H9 (cell line): ENCODE results near the gene PLXND1. TPM values are rescaled to one million over a fixed set of nuclear protein-coding genes. Genes with fewer than 3 reads are reported as not detected.

Experiments used
- DNase-seq: peaks from one replicate; pipeline ENCODE4 v3.0.0-alpha.2; 2017
- H2AFZ ChIP-seq: one replicate; pipeline ENCODE4 v1.6.1; 2013; ENCODE audit warnings: mild to moderate bottlenecking, low read length, control low read depth, moderate library complexity
- H2AK5ac ChIP-seq: 2 replicates; pipeline ENCODE4 v1.6.1; 2013; ENCODE audit warnings: low read length, control low read depth, mixed read lengths; ENCODE audit not compliant: insufficient read length
- H2BK120ac ChIP-seq: one replicate; pipeline ENCODE4 v1.6.1; 2013; ENCODE audit warnings: low read depth, mild to moderate bottlenecking, low read length, control low read depth, inconsistent platforms; ENCODE audit not compliant: poor library complexity, severe bottlenecking
- H2BK12ac ChIP-seq: 2 replicates; pipeline ENCODE4 v1.6.1; 2013; ENCODE audit warnings: low read length, control low read depth, mixed read lengths, low read depth; ENCODE audit not compliant: insufficient read length
- H2BK15ac ChIP-seq: 2 replicates; pipeline ENCODE4 v1.6.1; 2013; ENCODE audit warnings: low read depth, low read length, control low read depth
- H2BK20ac ChIP-seq: one replicate; pipeline ENCODE4 v1.6.1; 2013; ENCODE audit warnings: low read depth, mild to moderate bottlenecking, low read length, control low read depth, inconsistent platforms; ENCODE audit not compliant: poor library complexity, severe bottlenecking
- H2BK5ac ChIP-seq: 2 replicates; pipeline ENCODE4 v1.6.1; 2013; ENCODE audit warnings: low read length, control low read depth, mixed read lengths; ENCODE audit not compliant: insufficient read length
- H3K14ac ChIP-seq: 2 replicates; pipeline ENCODE4 v1.6.1; 2013; ENCODE audit warnings: low read length, control low read depth; ENCODE audit not compliant: insufficient read depth
- H3K18ac ChIP-seq: 2 replicates; pipeline ENCODE4 v1.6.1; 2013; ENCODE audit warnings: low read depth, mild to moderate bottlenecking, mixed read lengths, low read length, control low read depth; ENCODE audit not compliant: insufficient read length
- H3K23ac ChIP-seq: 2 replicates; pipeline ENCODE4 v1.6.1; 2013; ENCODE audit warnings: low read length, control low read depth, mixed read lengths, low read depth; ENCODE audit not compliant: insufficient read length
- H3K23me2 ChIP-seq: 2 replicates; pipeline ENCODE4 v1.6.1; 2013; ENCODE audit warnings: low read depth, mild to moderate bottlenecking, mixed read lengths, low read length, control low read depth; ENCODE audit not compliant: insufficient read length, poor library complexity, severe bottlenecking
- H3K27ac ChIP-seq: 2 replicates; pipeline ENCODE4 v1.5.1; 2013; ENCODE audit warnings: low read length, control low read depth, mixed read lengths, low read depth; ENCODE audit not compliant: insufficient read length
- H3K27me3 ChIP-seq: 2 replicates; pipeline ENCODE4 v1.6.1; 2013; ENCODE audit warnings: low read length, control low read depth, inconsistent platforms; ENCODE audit not compliant: insufficient read depth
- H3K4ac ChIP-seq: 2 replicates; pipeline ENCODE4 v1.6.1; 2013; ENCODE audit warnings: low read depth, mild to moderate bottlenecking, control low read depth, inconsistent platforms, low read length, moderate library complexity
- H3K4me1 ChIP-seq: 2 replicates; pipeline ENCODE4 v1.6.1; 2013; ENCODE audit warnings: low read length, control low read depth, inconsistent platforms; ENCODE audit not compliant: insufficient read depth
- H3K4me2 ChIP-seq: 2 replicates; pipeline ENCODE4 v1.6.1; 2013; ENCODE audit warnings: low read length, control low read depth, mixed read lengths; ENCODE audit not compliant: insufficient read length, insufficient read depth
- H3K56ac ChIP-seq: 2 replicates; pipeline ENCODE4 v1.6.1; 2013; ENCODE audit warnings: low read depth, mild to moderate bottlenecking, mixed read lengths, low read length, control low read depth; ENCODE audit not compliant: insufficient read length
- H3K79me1 ChIP-seq: 2 replicates; pipeline ENCODE4 v1.6.1; 2013; ENCODE audit warnings: low read depth, mild to moderate bottlenecking, moderate library complexity, low read length, control low read depth, inconsistent platforms; ENCODE audit not compliant: insufficient read depth, poor library complexity, severe bottlenecking
- H3K79me2 ChIP-seq: 2 replicates; pipeline ENCODE4 v1.6.1; 2013; ENCODE audit warnings: low read length, control low read depth, inconsistent platforms; ENCODE audit not compliant: insufficient read depth
- H3K9ac ChIP-seq: 2 replicates; pipeline ENCODE4 v1.6.1; 2013; ENCODE audit warnings: low read length, control low read depth, mixed read lengths; ENCODE audit not compliant: insufficient read length; ENCODE audit errors: extremely low read depth
- H3K9me3 ChIP-seq: one replicate; pipeline ENCODE4 v1.6.1; 2013; ENCODE audit warnings: low read depth, low read length, inconsistent platforms; ENCODE audit not compliant: control insufficient read depth
- H3T11ph ChIP-seq: one replicate; pipeline ENCODE4 v1.6.1; 2013; ENCODE audit warnings: mild to moderate bottlenecking, low read length, control low read depth, inconsistent platforms
- H4K20me1 ChIP-seq: one replicate; pipeline ENCODE4 v1.6.1; 2013; ENCODE audit not compliant: control insufficient read depth, insufficient read length, insufficient read depth
- H4K5ac ChIP-seq: 2 replicates; pipeline ENCODE4 v1.6.1; 2013; ENCODE audit warnings: low read depth, mild to moderate bottlenecking, mixed read lengths, low read length, control low read depth; ENCODE audit not compliant: insufficient read length
- H4K8ac ChIP-seq: replicated peaks from 2 replicates; pipeline ENCODE4 v1.6.1; 2013; ENCODE audit warnings: low read length, control low read depth, mixed read lengths, low read depth; ENCODE audit not compliant: insufficient read length
- H4K91ac ChIP-seq: 2 replicates; pipeline ENCODE4 v1.6.1; 2013; ENCODE audit warnings: low read depth, mild to moderate bottlenecking, moderate library complexity, mixed read lengths, low read length, control low read depth; ENCODE audit not compliant: insufficient read length
- H3K27ac Mint-ChIP-seq, 3 experiments: 2 replicates in 2 of 3; 3 replicates in 1 of 3; pipeline ENCODE4 v1.8.0; 2020 to 2021; ENCODE audit warnings: mixed read lengths in 3 of 3, mild to moderate bottlenecking in 1 of 3, moderate library complexity in 1 of 3
- H3K27me3 Mint-ChIP-seq: 2 replicates; pipeline ENCODE4 v1.8.0; 2021; ENCODE audit warnings: low read depth, mild to moderate bottlenecking, moderate library complexity, mixed read lengths
- H3K36me3 Mint-ChIP-seq, 3 experiments: 2 replicates in 2 of 3; 3 replicates in 1 of 3; pipeline ENCODE4 v1.8.0; 2020 to 2021; ENCODE audit warnings: low read depth in 3 of 3, mixed read lengths in 3 of 3; ENCODE audit not compliant: insufficient read depth in 1 of 3
- H3K4me1 Mint-ChIP-seq, 2 experiments: 2 replicates each; pipeline ENCODE4 v1.8.0; 2020; ENCODE audit warnings: mixed read lengths in 2 of 2
- H3K4me3 Mint-ChIP-seq, 2 experiments: 2 replicates in 1 of 2; 3 replicates in 1 of 2; pipeline ENCODE4 v1.8.0; 2020 to 2021; ENCODE audit warnings: mild to moderate bottlenecking in 2 of 2, mixed read lengths in 2 of 2, moderate library complexity in 1 of 2
- H3K9me3 Mint-ChIP-seq, 2 experiments: 2 replicates in 1 of 2; 3 replicates in 1 of 2; pipeline ENCODE4 v1.8.0; 2020; ENCODE audit warnings: mild to moderate bottlenecking in 2 of 2, mixed read lengths in 2 of 2, moderate library complexity in 1 of 2
- CTCF ChIP-seq: fragments of 200-600 bp; sonication (generic); conservative IDR thresholded peaks from 3 replicates; pipeline ENCODE4 v1.8.0; 2021; ENCODE audit warnings: antibody characterized with exemption, mild to moderate bottlenecking
- WGBS: extraction: QIAGEN DNeasy Blood & Tissue Kit; methylation state at CpG from one replicate; pipeline ENCODE4 v1.1.7; 2013; ENCODE audit warnings: missing lambda C conversion rate, low lambda C conversion rate, mixed read lengths; ENCODE audit not compliant: insufficient read length; ENCODE audit errors: extremely low coverage; 5-methylcytosine and 5-hydroxymethylcytosine counted together
- total RNA-seq: library from RNA; stranded (reverse); gene quantifications from 2 replicates; pipeline ENCODE4 v1.2.1, GENCODE V29; 2021

Gene PLXND1
- total RNA-seq, 1 experiment from 2014 or later = 50.9 TPM

GRCh38 chr3:129514110-129514509, 92.4 kb downstream of the PLXND1 start:
- Histone ChIP-seq H3K4me1 (peaks cover 2% of the 10 kb centered on the region; the same call in 1 of the 2 replicates), H2BK5ac (no peak overlapping the region), H3K23me2 (no peaks in the 10 kb centered on the region), H3K23ac (no peak overlapping the region), H2BK20ac (no peak overlapping the region), H4K91ac (no peak overlapping the region), H3K79me2 (no peaks in the 10 kb centered on the region), H3T11ph (no peak overlapping the region), H3K56ac (no peak overlapping the region), H2AFZ (no peak overlapping the region), H3K4me2 (no peak overlapping the region), H2BK120ac (no peak overlapping the region), H3K9me3 (no peaks in the 10 kb centered on the region), H3K4ac (no peak overlapping the region), H4K20me1 (no peaks in the 10 kb centered on the region), H3K18ac (no peak overlapping the region), H4K8ac (no peak overlapping the region), H3K14ac (no peak overlapping the region), H2AK5ac (no peak overlapping the region), H3K27me3 (no peaks in the 10 kb centered on the region), H4K5ac (no peak overlapping the region), H3K27ac (no peak overlapping the region), H2BK12ac (no peak overlapping the region), H3K9ac (no peak overlapping the region), H2BK15ac (no peak overlapping the region), H3K79me1 (no peaks in the 10 kb centered on the region)
- DNase-seq = no peak
- peaks cover 4 to 7% of the 10 kb centered on the region in 2 experiments; a peak in 3 of 4 replicates for H3K4me1 Mint-ChIP-seq
- H3K36me3 Mint-ChIP-seq = peaks cover 10 to 25% (median 18%) of the 10 kb centered on the region in 3 experiments
- no peak overlapping the region for H3K4me3 Mint-ChIP-seq
- no CpG with 5 or more reads among the region's 10 CpGs for WGBS
- no peaks in the 10 kb centered on the region for H3K9me3 Mint-ChIP-seq
- no peak for TF ChIP-seq CTCF
- no peak overlapping the region; a peak in 1 of 7 replicates for H3K27ac Mint-ChIP-seq
- peaks cover 2% of the 10 kb centered on the region; the same call in 1 of the 2 replicates for H3K27me3 Mint-ChIP-seq
